IMR-90 (cell line): ENCODE data around the gene MED12L. TPM values are rescaled to one million over a fixed set of nuclear protein-coding genes. Genes with fewer than 3 reads are reported as not detected.

ENCODE experiments used
- ATAC-seq: fragments of 200-7000 bp; cut with Tn5 transposase; 2 replicates; pipeline ENCODE4 v1.9.1; 2020; ENCODE audit warnings: low read depth, mild to moderate bottlenecking, moderate library complexity
- BruUV-seq: library from RNA; stranded (reverse); fragments of 400-500 nt; replicated peaks from 2 replicates; lab custom pipeline; 2021; lab: Mats Ljungman, UMichigan
- CTCF ChIA-PET: fragments of 300-600 bp; formaldehyde crosslinking; extraction: SDS; loops from one replicate; lab custom pipeline; 2021; ENCODE audit warnings: antibody characterized with exemption; lab: Yijun Ruan, JAX
- POLR2A ChIA-PET: fragments of 300-600 bp; sonication (Branson Sonifier 250); formaldehyde crosslinking; loops from one replicate; lab custom pipeline; 2022; ENCODE audit warnings: antibody characterized with exemption; ENCODE audit not compliant: unreplicated experiment; lab: Charles Lee
- DNase-seq: peaks from one replicate; pipeline ENCODE4 v3.0.0; 2013
- H2AFZ ChIP-seq: replicated peaks from 2 replicates; pipeline ENCODE3; 2013; ENCODE audit warnings: low read length, mild to moderate bottlenecking; ENCODE audit not compliant: poor library complexity
- H2AK5ac ChIP-seq: 2 replicates; pipeline ENCODE4 v1.6.1; 2013; ENCODE audit warnings: low read depth, low read length, inconsistent platforms
- H2AK9ac ChIP-seq: replicated peaks from 2 replicates; pipeline ENCODE3; 2013; ENCODE audit warnings: mild to moderate bottlenecking, low read depth, low read length, moderate library complexity; ENCODE audit not compliant: poor library complexity
- H2BK120ac ChIP-seq: 2 replicates; pipeline ENCODE4 v1.6.1; 2013; ENCODE audit warnings: low read depth, low read length, inconsistent platforms
- H2BK15ac ChIP-seq: 3 replicates; pipeline ENCODE4 v1.6.1; 2013; ENCODE audit warnings: low read depth, low read length, inconsistent platforms
- H2BK20ac ChIP-seq: 2 replicates; pipeline ENCODE4 v1.6.1; 2013; ENCODE audit warnings: low read depth, mild to moderate bottlenecking, inconsistent platforms, low read length, moderate library complexity
- H2BK5ac ChIP-seq: 2 replicates; pipeline ENCODE4 v1.6.1; 2013; ENCODE audit warnings: mild to moderate bottlenecking, low read depth, low read length, inconsistent platforms; ENCODE audit not compliant: poor library complexity, severe bottlenecking
- H3K14ac ChIP-seq: replicated peaks from 2 replicates; pipeline ENCODE4 v1.6.1; 2013; ENCODE audit warnings: low read depth, low read length, inconsistent platforms
- H3K18ac ChIP-seq: 2 replicates; pipeline ENCODE4 v1.6.1; 2013; ENCODE audit warnings: low read depth, low read length, control low read depth
- H3K23ac ChIP-seq: 2 replicates; pipeline ENCODE4 v1.6.1; 2013; ENCODE audit warnings: low read depth, low read length, inconsistent platforms
- H3K27ac ChIP-seq: 2 replicates; pipeline ENCODE4 v1.5.1; 2013; ENCODE audit warnings: mild to moderate bottlenecking, control low read depth, low read length; ENCODE audit not compliant: insufficient read depth
- H3K27me3 ChIP-seq: 2 replicates; pipeline ENCODE4 v1.6.1; 2013; ENCODE audit warnings: low read length; ENCODE audit not compliant: control insufficient read depth, insufficient read depth
- H3K36me3 ChIP-seq: 2 replicates; pipeline ENCODE4 v1.6.1; 2013; ENCODE audit warnings: low read length, mixed read lengths; ENCODE audit not compliant: control insufficient read depth, insufficient read depth
- H3K4ac ChIP-seq: 2 replicates; pipeline ENCODE4 v1.6.1; 2013; ENCODE audit warnings: low read depth, low read length, inconsistent platforms
- H3K4me1 ChIP-seq: 2 replicates; pipeline ENCODE4 v1.6.1; 2013; ENCODE audit warnings: low read length, mixed read lengths; ENCODE audit not compliant: control insufficient read depth, insufficient read depth
- H3K4me2 ChIP-seq: 2 replicates; pipeline ENCODE4 v1.6.1; 2013; ENCODE audit warnings: low read depth, mild to moderate bottlenecking, control low read depth, low read length, moderate library complexity
- H3K4me3 ChIP-seq: 2 replicates; pipeline ENCODE4 v1.5.1; 2013; ENCODE audit warnings: low read depth, mild to moderate bottlenecking, control low read depth, low read length, moderate library complexity; ENCODE audit not compliant: insufficient read depth
- H3K56ac ChIP-seq: 2 replicates; pipeline ENCODE4 v1.6.1; 2013; ENCODE audit warnings: low read length, inconsistent platforms; ENCODE audit not compliant: insufficient read depth; ENCODE audit errors: extremely low read depth
- H3K79me1 ChIP-seq, 2 experiments: 2 replicates each; pipeline ENCODE4 v1.6.1; 2013; ENCODE audit warnings: low read length in 2 of 2, inconsistent platforms in 1 of 2, low read depth in 1 of 2
- H3K9ac ChIP-seq: 2 replicates; pipeline ENCODE4 v1.6.1; 2013; ENCODE audit warnings: low read depth, low read length, control low read depth
- H3K9me1 ChIP-seq: 2 replicates; pipeline ENCODE4 v1.6.1; 2013; ENCODE audit warnings: low read length, inconsistent platforms; ENCODE audit not compliant: insufficient read depth
- H3K9me3 ChIP-seq: 2 replicates; pipeline ENCODE4 v1.6.1; 2013; ENCODE audit warnings: low read length; ENCODE audit not compliant: control insufficient read depth, insufficient read depth
- H4K20me1 ChIP-seq: 2 replicates; pipeline ENCODE4 v1.6.1; 2013; ENCODE audit warnings: low read length, inconsistent platforms; ENCODE audit not compliant: insufficient read depth
- H4K5ac ChIP-seq: 2 replicates; pipeline ENCODE4 v1.6.1; 2013; ENCODE audit warnings: mild to moderate bottlenecking, low read depth, low read length, control low read depth
- H4K8ac ChIP-seq, 2 experiments: 2 replicates each; pipeline ENCODE4 v1.6.1; 2013; ENCODE audit warnings: low read depth in 2 of 2, low read length in 2 of 2, control low read depth in 1 of 2, inconsistent platforms in 1 of 2
- H4K91ac ChIP-seq: 2 replicates; pipeline ENCODE4 v1.6.1; 2013; ENCODE audit warnings: low read depth, low read length, inconsistent platforms; ENCODE audit not compliant: insufficient read depth
- BHLHE40 ChIP-seq: fragments of 150-350 bp; IDR thresholded peaks from 2 replicates; pipeline ENCODE4 v1.6.1; 2016; ENCODE audit warnings: mild to moderate bottlenecking, low read depth, low read length
- CEBPB ChIP-seq: IDR thresholded peaks from 2 replicates; pipeline ENCODE4 v1.6.1; 2012; ENCODE audit warnings: low read depth, low read length, improper control_type of control experiment
- CHD1 ChIP-seq: IDR thresholded peaks from 2 replicates; pipeline ENCODE4 v1.6.1; 2012; ENCODE audit warnings: low read depth, low read length, improper control_type of control experiment
- CTCF ChIP-seq: conservative IDR thresholded peaks from 2 replicates; pipeline ENCODE4 v1.5.1; 2012; ENCODE audit warnings: mild to moderate bottlenecking, low read depth, low read length, improper control_type of control experiment
- ELK1 ChIP-seq: fragments of 150-350 bp; IDR thresholded peaks from 2 replicates; pipeline ENCODE4 v1.6.1; 2016; ENCODE audit warnings: low read depth, mild to moderate bottlenecking, low read length, moderate library complexity, borderline replicate concordance
- FOS ChIP-seq: fragments of 150-350 bp; IDR thresholded peaks from 2 replicates; pipeline ENCODE4 v1.6.1; 2016; ENCODE audit warnings: low read depth, low read length
- MAFK ChIP-seq: IDR thresholded peaks from 2 replicates; pipeline ENCODE4 v1.6.1; 2012; ENCODE audit warnings: low read depth, low read length, improper control_type of control experiment
- MAZ ChIP-seq: IDR thresholded peaks from 2 replicates; pipeline ENCODE4 v1.6.1; 2012; ENCODE audit warnings: low read depth, mild to moderate bottlenecking, low read length, improper control_type of control experiment, moderate library complexity, borderline replicate concordance
- MXI1 ChIP-seq: IDR thresholded peaks from 2 replicates; pipeline ENCODE4 v1.6.1; 2012; ENCODE audit warnings: low read depth, mild to moderate bottlenecking, low read length, moderate library complexity, borderline replicate concordance
- POLR2A ChIP-seq: IDR thresholded peaks from 2 replicates; pipeline ENCODE4 v1.6.1; 2012; ENCODE audit warnings: mild to moderate bottlenecking, low read depth, low read length
- RAD21 ChIP-seq: IDR thresholded peaks from 2 replicates; pipeline ENCODE4 v1.6.1; 2012; ENCODE audit warnings: low read length, improper control_type of control experiment
- RCOR1 ChIP-seq: IDR thresholded peaks from 2 replicates; pipeline ENCODE4 v1.6.1; 2012; ENCODE audit warnings: mild to moderate bottlenecking, low read length, improper control_type of control experiment; ENCODE audit not compliant: insufficient replicate concordance
- RFX5 ChIP-seq: IDR thresholded peaks from 2 replicates; pipeline ENCODE4 v1.8.0; 2012; ENCODE audit warnings: low read depth, mild to moderate bottlenecking, low read length, moderate library complexity
- SMC3 ChIP-seq: fragments of 150-350 bp; IDR thresholded peaks from 2 replicates; pipeline ENCODE4 v1.6.1; 2016; ENCODE audit warnings: low read depth, mild to moderate bottlenecking, antibody characterized with exemption, low read length, moderate library complexity
- USF2 ChIP-seq: fragments of 150-350 bp; IDR thresholded peaks from 2 replicates; pipeline ENCODE4 v1.6.1; 2017; ENCODE audit warnings: mild to moderate bottlenecking, antibody characterized with exemption, low read length, low read depth
- WGBS, 2 experiments: methylation state at CpG; one replicate each; pipeline versions ENCODE4 v1.1.5 to v1.1.7; 2013; ENCODE audit warnings: missing lambda C conversion rate in 2 of 2; ENCODE audit not compliant: insufficient read length in 1 of 2; ENCODE audit errors: extremely low coverage in 2 of 2; 5-methylcytosine and 5-hydroxymethylcytosine counted together
- dilution Hi-C: fragments of 300-500 bp; cut with HindIII; formaldehyde crosslinking; loops from one replicate; pipeline ENCODE4 v1.14.3; 2018; ENCODE audit warnings: low sequenced_read_pairs; ENCODE audit not compliant: unreplicated experiment
- in situ Hi-C: fragments of 300-500 bp; cut with MboI; formaldehyde crosslinking; loops from 3 replicates; pipeline ENCODE4 v1.14.3; 2019; ENCODE audit warnings: low sequenced_read_pairs, inconsistent platforms, mixed read lengths
- intact Hi-C: fragments of 100-400 bp; cut with micrococcal nuclease; formaldehyde crosslinking; loops from 2 replicates; pipeline ENCODE4 v1.10.0; 2022
- polyA plus RNA-seq, 3 experiments: library from polyadenylated mRNA; depleted of rRNA; stranded (reverse); fragments of >200 nt; gene quantifications; 2 replicates each; pipeline ENCODE4 v1.2.3, GENCODE V29; 2012; ENCODE audit warnings: low replicate concordance in 1 of 3
- total RNA-seq: library from RNA; depleted of rRNA; stranded (reverse); fragments of >200 nt; gene quantifications from 2 replicates; pipeline ENCODE4 v1.2.3, GENCODE V29; 2012

Gene MED12L
- total and polyA plus RNA-seq, 2 of the 4 experiments (the other 2 are of a cell fraction) = 0.05 to 0.18 TPM

GRCh38 chr3:151182349-151183079 lies 97.0 kb downstream of the MED12L start:
- H2BK20ac ChIP-seq = no peak overlapping the region
- H3K27me3 ChIP-seq = no peaks in the 10 kb centered on the region; the same call in none of the 2 replicates
- no peak overlapping the region for H2BK15ac ChIP-seq
- no CpG with 5 or more reads among the region's 5 CpGs for WGBS, 2 experiments
- no peak for DNase-seq
- no peaks in the 10 kb centered on the region for H3K9me3 ChIP-seq
- H2AK9ac ChIP-seq = no peak overlapping the region
- H3K23ac ChIP-seq = no peak overlapping the region; the same call in 1 of the 2 replicates
- H4K8ac ChIP-seq = no peak overlapping the region
- H3K9me1 ChIP-seq = peaks cover 3% of the 10 kb centered on the region; the same call in 1 of the 2 replicates
- no peak overlapping the region for H3K14ac ChIP-seq
- ChIA-PET POLR2A (interaction anchor here (0.5 kb wide), 1 partner anchor 1652 kb away, joined by 4 read pairs; no protein-coding TSS in a partner anchor), CTCF (interaction anchor here (0.7 to 1.0 kb wide), 2 partner anchors 35 to 447 kb away, joined by 3 to 7 read pairs; no protein-coding TSS in a partner anchor)
- H3K4me2 ChIP-seq = no peak overlapping the region
- no peak overlapping the region for H4K5ac ChIP-seq
- no peak overlapping the region for H3K27ac ChIP-seq
- peaks cover 3% of the 10 kb centered on the region; the same call in 1 of the 2 replicates for H3K4me1 ChIP-seq
- no peak overlapping the region for H3K9ac ChIP-seq
- H2AFZ ChIP-seq = peak overlapping the region; percentile 14
- BruUV-seq = no TSS peak
- dilution Hi-C loops = no loop called here
- H3K4ac ChIP-seq = no peak overlapping the region
- no peak overlapping the region for H2BK5ac ChIP-seq
- H3K79me1 ChIP-seq = no peaks in the 10 kb centered on the region
- in situ Hi-C loops = no loop called here
- H2BK120ac ChIP-seq = no peak overlapping the region
- H3K4me3 ChIP-seq = no peak overlapping the region
- H4K91ac ChIP-seq = no peak overlapping the region
- H3K36me3 ChIP-seq = no peaks in the 10 kb centered on the region
- H3K56ac ChIP-seq = no peak overlapping the region
- no peak overlapping the region for H3K18ac ChIP-seq
- no peak for ATAC-seq
- no peaks in the 10 kb centered on the region for H4K20me1 ChIP-seq
- no peak overlapping the region for H2AK5ac ChIP-seq
- intact Hi-C loops = no loop called here
- no peak for TF ChIP-seq MXI1
- TF ChIP-seq SMC3 = no peak
- TF ChIP-seq MAZ = no peak
- TF ChIP-seq RFX5 = no peak
- no peak for TF ChIP-seq BHLHE40
- no peak for TF ChIP-seq RAD21
- no peak for TF ChIP-seq ELK1
- no peak for TF ChIP-seq MAFK
- TF ChIP-seq POLR2A = no peak
- TF ChIP-seq RCOR1 = no peak
- TF ChIP-seq CEBPB = no peak
- no peak for TF ChIP-seq FOS
- no peak for TF ChIP-seq USF2
- no peak for TF ChIP-seq CHD1
- TF ChIP-seq CTCF = no peak
